Activated T-cell treated with anti-CD3 and anti-CD28 coated beads, Interleukin-2, amount 50 U/mL, for 72 hours (primary cell): ENCODE data around the gene GNL1. TPM values are rescaled to one million over a fixed set of nuclear protein-coding genes. Genes with fewer than 3 reads are reported as not detected.
"Not testable (repeated sequence)": the region's sequence is repeated elsewhere in the genome, so short reads cannot be mapped to it uniquely, and the experiment has no call there.

Source experiments
- ATAC-seq, 2 donors: fragments of 150-1000 bp; cut with Tn5 transposase; replicated peaks in 1 of 2; 2 replicates each; pipeline ENCODE4 v1.10.0; 2021; ENCODE audit warnings: moderate library complexity in 2 of 2, mild to moderate bottlenecking in 1 of 2
- DNase-seq, 2 donors: peaks; one replicate each; pipeline ENCODE4 v3.0.0; 2021 to 2022; ENCODE audit warnings: mixed read lengths in 1 of 2
- H3K27ac Mint-ChIP-seq: one replicate; pipeline ENCODE4 v1.8.0; 2022; ENCODE audit warnings: mild to moderate bottlenecking, moderate library complexity, mixed read lengths
- H3K27me3 Mint-ChIP-seq: one replicate; pipeline ENCODE4 v1.8.0; 2022; ENCODE audit warnings: low read depth, mixed read lengths
- H3K36me3 Mint-ChIP-seq, 2 donors: one replicate each; pipeline ENCODE4 v1.8.0; 2022; ENCODE audit warnings: mixed read lengths in 2 of 2, mild to moderate bottlenecking in 1 of 2; ENCODE audit not compliant: insufficient read depth in 2 of 2
- H3K4me1 Mint-ChIP-seq: one replicate; pipeline ENCODE4 v1.8.0; 2022; ENCODE audit warnings: low read depth, mixed read lengths
- H3K4me3 Mint-ChIP-seq, 2 donors: one replicate each; pipeline ENCODE4 v1.8.0; 2022; ENCODE audit warnings: mild to moderate bottlenecking in 2 of 2, mixed read lengths in 2 of 2, moderate library complexity in 2 of 2
- H3K9me3 Mint-ChIP-seq, 2 donors: one replicate each; pipeline ENCODE4 v1.8.0; 2022; ENCODE audit warnings: mixed read lengths in 2 of 2
- total RNA-seq, 2 donors: library from RNA; stranded (reverse); gene quantifications; one replicate each; pipeline ENCODE4 v1.2.3, GENCODE V29; 2022

Gene GNL1
- total RNA-seq, 2 donors from 2014 or later = 114 to 121 TPM

DNA sequence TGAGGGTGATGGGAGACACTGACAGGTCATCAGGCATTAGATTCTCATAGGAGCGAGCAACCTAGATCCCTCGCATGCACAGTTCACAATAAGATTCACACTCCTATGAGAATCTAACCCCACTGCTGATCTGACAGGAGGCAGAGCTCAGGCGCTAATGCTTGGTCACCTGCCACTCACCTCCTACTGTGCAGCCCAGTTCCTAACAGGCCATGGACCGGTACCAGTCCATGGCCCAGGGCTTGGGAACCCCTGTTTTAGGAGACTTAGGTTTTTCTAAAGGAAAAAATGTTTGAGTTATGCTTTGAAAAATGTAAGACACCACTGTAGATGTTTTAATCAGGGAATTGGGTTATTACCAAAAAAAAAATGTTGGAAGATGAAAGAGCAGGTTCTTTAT, 60.3 kb downstream of the GNL1 start:
- H3K27ac Mint-ChIP-seq = peak overlapping the region; percentile 20
- peak overlapping the region in 1 of 2 donors; percentile 54 for H3K4me3 Mint-ChIP-seq
- no peak for DNase-seq
- peak in 1 of 2 donors; percentile 4 for ATAC-seq
- H3K4me1 Mint-ChIP-seq = peaks cover 87% of the 10 kb centered on the region
- H3K36me3 Mint-ChIP-seq = peaks cover 26 to 32% of the 10 kb centered on the region in 2 donors
- H3K9me3 Mint-ChIP-seq = no peaks in the 10 kb centered on the region
- no peaks in the 10 kb centered on the region for H3K27me3 Mint-ChIP-seq

DNA sequence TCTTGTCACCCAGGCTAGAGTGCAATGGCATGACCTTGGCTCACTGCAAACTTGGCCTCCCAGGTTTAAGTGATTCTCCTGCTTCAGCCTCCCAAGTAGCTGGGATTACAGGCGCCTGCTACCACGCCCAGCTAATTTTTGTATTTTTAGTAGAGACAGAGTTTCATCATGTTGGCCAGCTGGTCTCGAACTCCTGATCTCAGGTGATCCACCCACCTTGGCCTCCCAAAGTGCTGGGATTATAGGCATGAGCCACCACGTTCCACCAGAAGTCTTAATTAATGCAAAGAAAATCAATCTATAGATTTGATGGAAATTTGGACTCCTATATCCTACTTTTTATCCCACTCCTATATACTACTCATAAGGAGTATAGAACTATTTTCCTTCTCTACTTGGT, 61.2 kb downstream of the GNL1 start:
- not testable (repeated sequence) for DNase-seq, H3K9me3 Mint-ChIP-seq, ATAC-seq, H3K27me3 Mint-ChIP-seq
- Mint-ChIP-seq H3K27ac (peak overlapping the region; percentile 68), H3K36me3 (peaks cover 33 to 42% of the 10 kb centered on the region in 2 donors), H3K4me3 (peak overlapping the region; percentile 69 to 98), H3K4me1 (peaks cover 84% of the 10 kb centered on the region)

DNA sequence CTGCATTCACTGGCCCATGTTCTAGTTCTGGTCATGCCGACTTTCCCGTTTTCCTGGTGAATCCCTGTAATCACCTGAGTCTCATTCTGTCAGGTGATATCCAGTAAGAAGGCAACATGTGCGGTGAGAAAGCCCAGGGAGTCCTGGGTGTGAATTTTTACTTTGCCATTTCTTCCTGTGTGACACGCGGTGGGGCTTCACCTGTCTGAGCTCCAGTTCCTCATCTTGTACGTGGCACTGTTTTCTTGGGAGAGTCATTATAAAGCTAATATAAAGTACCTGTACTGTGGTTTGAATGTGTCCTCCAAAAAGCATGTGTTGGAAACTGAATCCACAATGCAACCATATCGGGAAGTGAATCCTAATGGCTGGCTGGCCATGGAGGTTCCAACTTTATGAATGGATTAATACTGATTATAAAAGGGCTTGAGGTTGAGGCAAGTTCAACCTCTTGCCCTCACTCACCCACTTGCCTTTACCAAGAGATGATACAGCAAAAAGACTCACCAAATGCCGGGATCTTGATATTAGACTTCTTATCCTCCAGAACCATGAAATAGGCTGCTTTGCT, 61.9 kb downstream of the GNL1 start:
- ATAC-seq (no peak), DNase-seq (no peak)
- Mint-ChIP-seq H3K27me3 (no peaks in the 10 kb centered on the region), H3K36me3 (peaks cover 34 to 40% of the 10 kb centered on the region in 2 donors), H3K4me1 (peaks cover 80% of the 10 kb centered on the region), H3K27ac (peak overlapping the region; percentile 68), H3K4me3 (peak overlapping the region; percentile 88 to 98), H3K9me3 (no peaks in the 10 kb centered on the region)

DNA sequence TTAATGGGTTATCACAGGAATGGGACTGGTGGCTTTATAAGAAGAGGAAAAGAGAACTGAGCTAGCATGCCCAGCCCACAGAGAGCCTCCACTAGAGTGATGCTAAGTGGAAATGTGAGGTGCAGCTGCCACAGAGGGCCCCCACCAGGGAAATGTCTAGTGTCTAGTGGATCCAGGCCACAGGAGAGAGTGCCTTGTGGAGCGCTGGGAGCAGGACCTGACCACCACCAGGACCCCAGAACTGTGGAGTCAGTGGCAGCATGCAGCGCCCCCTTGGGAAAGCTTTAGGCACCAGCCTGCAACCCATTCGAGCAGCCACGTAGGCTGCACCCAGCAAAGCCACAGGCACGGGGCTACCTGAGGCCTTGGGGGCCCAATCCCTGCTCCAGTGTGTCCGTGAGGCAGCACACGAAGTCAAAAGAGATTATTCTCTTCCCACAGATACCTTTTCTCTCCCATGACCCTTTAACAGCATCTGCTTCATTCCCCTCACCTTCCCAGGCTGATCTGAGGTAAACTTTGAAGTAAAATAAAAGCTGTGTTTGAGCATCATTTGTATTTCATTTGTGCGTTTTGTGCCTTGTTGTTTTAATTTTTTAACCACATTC, 62.5 kb downstream of the GNL1 start:
- Mint-ChIP-seq H3K27me3 (no peaks in the 10 kb centered on the region), H3K4me3 (peak overlapping the region; percentile 88 to 98), H3K27ac (peak overlapping the region; percentile 68), H3K36me3 (peaks cover 37 to 46% of the 10 kb centered on the region in 2 donors), H3K9me3 (peaks cover 1 to 2% of the 10 kb centered on the region in 2 donors), H3K4me1 (peaks cover 86% of the 10 kb centered on the region)
- DNase-seq = peak; percentile 49 to 60
- no peak for ATAC-seq

DNA sequence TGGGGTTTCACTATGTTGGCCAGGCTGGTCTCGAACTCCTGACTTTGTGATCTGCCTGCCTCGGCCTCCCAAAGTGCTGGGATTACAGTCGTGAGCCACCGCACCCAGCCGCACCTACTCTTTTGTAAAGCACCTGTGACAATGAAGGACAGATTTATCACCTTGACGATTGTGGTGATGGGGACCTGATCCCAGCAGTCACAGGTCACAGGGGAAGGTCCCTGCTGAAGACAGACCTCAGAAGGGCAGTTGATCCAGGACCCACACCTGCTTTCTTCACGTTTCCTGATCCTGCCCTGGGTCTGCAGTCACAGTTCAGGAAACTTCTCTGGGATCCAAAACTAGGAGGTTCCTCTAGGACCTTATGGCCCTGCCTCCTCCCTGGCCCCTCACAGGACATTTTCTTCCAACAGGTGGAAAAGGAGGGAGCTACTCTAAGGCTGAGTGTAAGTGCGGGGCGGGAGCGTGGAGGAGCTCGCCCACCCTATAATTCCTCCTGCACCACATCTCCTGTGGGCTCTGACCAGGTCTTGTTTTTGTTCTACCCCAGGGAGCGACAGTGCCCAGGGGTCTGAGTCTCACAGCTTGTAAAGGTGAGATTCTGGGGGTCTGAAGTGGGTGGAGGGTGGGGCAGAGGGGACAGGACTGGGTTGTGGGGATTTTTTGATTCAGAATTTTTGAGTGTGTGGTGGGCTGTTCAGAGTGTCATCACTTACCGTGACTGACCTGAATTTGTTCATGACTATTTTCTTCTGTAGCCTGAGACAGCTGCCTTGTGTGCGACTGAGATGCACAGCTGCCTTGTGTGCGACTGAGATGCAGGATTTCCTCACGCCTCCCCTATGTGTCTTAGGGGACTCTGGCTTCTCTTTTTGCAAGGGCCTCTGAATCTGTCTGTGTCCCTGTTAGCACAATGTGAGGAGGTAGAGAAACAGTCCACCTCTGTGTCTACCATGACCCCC, 64.0 kb downstream of the GNL1 start:
- peak overlapping the region; percentile 98 to 99 for H3K4me3 Mint-ChIP-seq
- peaks cover 85% of the 10 kb centered on the region for H3K4me1 Mint-ChIP-seq
- ATAC-seq (peak; percentile 2 to 8), DNase-seq (peak in 1 of 2 donors; percentile 35)
- H3K27ac Mint-ChIP-seq = peak overlapping the region; percentile 98
- peaks cover 1 to 2% of the 10 kb centered on the region in 2 donors for H3K9me3 Mint-ChIP-seq
- H3K27me3 Mint-ChIP-seq = no peaks in the 10 kb centered on the region
- peaks cover 35 to 46% of the 10 kb centered on the region in 2 donors for H3K36me3 Mint-ChIP-seq

Other genes starting within 250 kb of the GNL1 start
- gene TRIM39, start 229.6 kb downstream of the GNL1 start, total RNA-seq = 10 to 100 TPM; 18.8 to 20.0 TPM
- gene RPP21, start 211.3 kb downstream of the GNL1 start, total RNA-seq = 10 to 100 TPM; 26.4 to 31.1 TPM
- gene HLA-E, start 67.0 kb downstream of the GNL1 start, total RNA-seq = 100 to 1,000 TPM; 713 to 829 TPM
- 10 to 100 TPM; 23.0 to 31.8 TPM for gene PRR3, start 806 bp upstream of the GNL1 start, total RNA-seq
- 10 to 100 TPM; 64.6 to 68.1 TPM for gene ABCF1, start 15.0 kb upstream of the GNL1 start, total RNA-seq
- gene PPP1R10, start 60.8 kb upstream of the GNL1 start, total RNA-seq = 100 to 1,000 TPM; 138 to 154 TPM
- 100 to 1,000 TPM; 109 to 132 TPM for gene MRPS18B, start 61.4 kb upstream of the GNL1 start, total RNA-seq
- 10 to 100 TPM in 1 of 2 donors, 1 to 10 TPM in 1; 8.3 to 14.2 TPM for gene ATAT1, start 70.4 kb upstream of the GNL1 start, total RNA-seq
- 10 to 100 TPM; 25.8 to 36.0 TPM for gene C6orf136, start 90.6 kb upstream of the GNL1 start, total RNA-seq
- 10 to 100 TPM; 39.2 to 43.0 TPM for gene DHX16, start 116.5 kb upstream of the GNL1 start, total RNA-seq
- 100 to 1,000 TPM; 179 to 200 TPM for gene PPP1R18, start 130.2 kb upstream of the GNL1 start, total RNA-seq
- gene NRM, start 134.5 kb upstream of the GNL1 start, total RNA-seq = 10 to 100 TPM; 26.9 to 29.6 TPM
- gene MDC1, start 160.8 kb upstream of the GNL1 start, total RNA-seq = 100 to 1,000 TPM; 102 to 127 TPM
- gene TUBB, start 163.9 kb upstream of the GNL1 start, total RNA-seq = 100 to 1,000 TPM; 668 to 724 TPM
- 100 to 1,000 TPM; 293 to 319 TPM for gene FLOT1, start 186.2 kb upstream of the GNL1 start, total RNA-seq
- gene IER3, start 188.1 kb upstream of the GNL1 start, total RNA-seq = 100 to 1,000 TPM; 174 to 197 TPM